NCI-H510A (cell line): ENCODE results near the gene C3.
A peak's percentile ranks its signal among the peaks of the same experiment; 100 is the strongest.
"Not testable (repeated sequence)": the region's sequence is repeated elsewhere in the genome, so short reads cannot be mapped to it uniquely, and the experiment has no call there.

Experiments
- DNase-seq: peaks from one replicate; lab custom pipeline; 2025; lab: John Stamatoyannopoulos, UW

The C3 gene

GRCh38 chr19:6720369-6721137 is at the start of gene C3:
TSS of gene C3 (minus strand) at chr19:6720650. CDS start at chr19:6720589, 61 bp downstream.
- DNase-seq, result no peak

- DNase-seq, result no peak
Observed at GRCh38 chr19:6769006-6769619, 48.7 kb upstream of the C3 start.

GRCh38 chr19:6768236-6768785 is 47.9 kb upstream of the C3 start:
- no peak for DNase-seq

GRCh38 chr19:6767357-6768235 is 47.1 kb upstream of the C3 start, which contains the start of gene SH2D3A:
TSS of gene SH2D3A (minus strand) at chr19:6767435. CDS start at chr19:6763748, 3,687 bp downstream.
- no peak for DNase-seq

- no peak for DNase-seq
Observed at GRCh38 chr19:6767081-6767356, 46.6 kb upstream of the C3 start.

- DNase-seq, result no peak
Observed at GRCh38 chr19:6766357-6767080, 46.1 kb upstream of the C3 start.

GRCh38 chr19:6765738-6766356 is 45.4 kb upstream of the C3 start:
- peak; percentile 44 for DNase-seq

GRCh38 chr19:6762253-6762797 is 41.9 kb upstream of the C3 start:
- DNase-seq, result not testable (repeated sequence)

- no peak for DNase-seq
Observed at GRCh38 chr19:6761053-6761676, 40.7 kb upstream of the C3 start.

GRCh38 chr19:6760606-6761005 is 40.2 kb upstream of the C3 start:
- no peak for DNase-seq

GRCh38 chr19:6754653-6755463 is 34.4 kb upstream of the C3 start:
- no peak for DNase-seq

GRCh38 chr19:6754136-6754535 is 33.7 kb upstream of the C3 start:
- no peak for DNase-seq

GRCh38 chr19:6753178-6754031 is 33.0 kb upstream of the C3 start:
- DNase-seq, result no peak

GRCh38 chr19:6752256-6753177 is 32.1 kb upstream of the C3 start:
- DNase-seq, result no peak

- no peak for DNase-seq
Observed at GRCh38 chr19:6751189-6751588, 30.7 kb upstream of the C3 start.

GRCh38 chr19:6750062-6750461 is 29.6 kb upstream of the C3 start:
- no peak for DNase-seq

GRCh38 chr19:6748543-6748942 is 28.1 kb upstream of the C3 start:
- not testable (repeated sequence) for DNase-seq

GRCh38 chr19:6745965-6746364 is 25.5 kb upstream of the C3 start:
- DNase-seq, result no peak
